HepG2 (cell line): ENCODE results near the gene TROAP. TPM values are rescaled to one million over a fixed set of nuclear protein-coding genes. Genes with fewer than 3 reads are reported as not detected.

Experiments
- ATAC-seq: fragments of 200-7000 bp; cut with Tn5 transposase; 3 replicates; pipeline ENCODE4 v1.9.1; 2020; ENCODE audit warnings: mild to moderate bottlenecking, moderate library complexity
- BruUV-seq: library from RNA; stranded (reverse); fragments of 400-500 nt; replicated peaks from 2 replicates; lab custom pipeline; 2021; lab: Mats Ljungman, UMichigan
- CTCF ChIA-PET: fragments of 300-600 bp; formaldehyde crosslinking; extraction: SDS; loops from one replicate; lab custom pipeline; 2021; ENCODE audit warnings: low total read pairs, inconsistent platforms, low intra/inter-chr PET ratio; lab: Yijun Ruan, JAX
- POLR2A ChIA-PET: fragments of 350-600 bp; sonication (Branson Sonifier 250); formaldehyde crosslinking; loops from one replicate; lab custom pipeline; 2020; ENCODE audit warnings: antibody characterized with exemption, inconsistent platforms; lab: Yijun Ruan, JAX
- DNase-seq: peaks from one replicate; pipeline ENCODE4 v3.0.0-alpha.2; 2015; ENCODE audit warnings: low spot score
- FAIRE-seq: peaks from 3 replicates; lab custom pipeline; 2011; peaks lifted over from hg19 to GRCh38; lab: Jason Lieb, UNC
- H2AFZ ChIP-seq: one replicate; pipeline ENCODE4 v1.6.1; 2011; ENCODE audit warnings: low read length, inconsistent platforms
- H3K27ac ChIP-seq: fragments of 300-600 bp; 3 replicates; pipeline ENCODE4 v1.8.0; 2011; ENCODE audit warnings: mixed run types, mild to moderate bottlenecking, mixed read lengths, low read length, inconsistent platforms; ENCODE audit not compliant: insufficient read depth; ENCODE audit errors: extremely low read length
- H3K27me3 ChIP-seq, 2 experiments: fragments of 200-600 bp in 1 of 2; 2 replicates in 1 of 2; 3 replicates in 1 of 2; pipeline versions ENCODE4 v1.6.0 to v1.8.0; 2011; ENCODE audit warnings: low read length in 2 of 2, mild to moderate bottlenecking in 2 of 2, moderate library complexity in 2 of 2, inconsistent platforms in 1 of 2; ENCODE audit not compliant: insufficient read depth in 2 of 2, control insufficient read depth in 1 of 2
- H3K36me3 ChIP-seq, 2 experiments: fragments of 200-600 bp in 1 of 2; replicated peaks in 1 of 2; 2 replicates in 1 of 2; 3 replicates in 1 of 2; pipeline versions ENCODE4 v1.5.1 to v1.8.0; 2011; ENCODE audit warnings: low read length in 2 of 2, inconsistent platforms in 1 of 2; ENCODE audit not compliant: insufficient read depth in 2 of 2, control insufficient read depth in 1 of 2
- H3K4me1 ChIP-seq: 2 replicates; pipeline ENCODE4 v1.5.1; 2012; ENCODE audit warnings: low read length, inconsistent platforms; ENCODE audit not compliant: insufficient read depth
- H3K4me2 ChIP-seq: 2 replicates; pipeline ENCODE4 v1.6.0; 2011; ENCODE audit warnings: low read depth, low read length, inconsistent platforms
- H3K4me3 ChIP-seq, 3 experiments: fragments of 200-600 bp in 1 of 3; sonication (generic), shearing (Covaris generic) in 1 of 3; replicated peaks in 1 of 3; 2 replicates each; pipeline ENCODE4 v1.5.1; 2011 to 2016; ENCODE audit warnings: low read length in 3 of 3, inconsistent platforms in 2 of 3, low read depth in 2 of 3, mild to moderate bottlenecking in 2 of 3, control low read depth in 1 of 3, mixed read lengths in 1 of 3; ENCODE audit not compliant: insufficient read depth in 1 of 3
- H3K79me2 ChIP-seq: one replicate; pipeline ENCODE4 v1.6.1; 2011; ENCODE audit warnings: low read length, inconsistent platforms; ENCODE audit not compliant: insufficient read depth
- H3K9ac ChIP-seq: 2 replicates; pipeline ENCODE4 v1.6.0; 2011; ENCODE audit warnings: mild to moderate bottlenecking, low read depth, low read length, inconsistent platforms; ENCODE audit not compliant: insufficient read depth
- H3K9me3 ChIP-seq: 2 replicates; pipeline ENCODE4 v1.5.1; 2012; ENCODE audit warnings: mild to moderate bottlenecking, low read length
- H4K20me1 ChIP-seq: 2 replicates; pipeline ENCODE4 v1.6.0; 2011; ENCODE audit warnings: inconsistent platforms, mild to moderate bottlenecking, low read length, moderate library complexity; ENCODE audit not compliant: insufficient read depth
- ARID2 ChIP-seq: sonication (generic); formaldehyde crosslinking; IDR thresholded peaks from 2 replicates; pipeline ENCODE4 v1.8.1; 2022; ENCODE audit warnings: mild to moderate bottlenecking, missing genetic modification reagents, borderline replicate concordance
- ATF3 ChIP-seq: sonication (generic); formaldehyde crosslinking; IDR thresholded peaks from 2 replicates; pipeline ENCODE4 v1.4.0; 2020; ENCODE audit warnings: missing genetic modification reagents
- HOXD1 ChIP-seq: sonication (generic); formaldehyde crosslinking; IDR thresholded peaks from 2 replicates; pipeline ENCODE4 v1.5.0; 2020; ENCODE audit warnings: missing genetic modification reagents
- KLF12 ChIP-seq: sonication (generic); formaldehyde crosslinking; IDR thresholded peaks from 2 replicates; pipeline ENCODE4 v1.4.0; 2020; ENCODE audit warnings: missing genetic modification reagents, borderline replicate concordance
- MBNL3 ChIP-seq: fragments of 250-450 bp; sonication (Bioruptor Pico); conservative IDR thresholded peaks from 2 replicates; pipeline ENCODE4 v1.8.0; 2022; ENCODE audit warnings: mild to moderate bottlenecking, inconsistent platforms
- NR0B2 ChIP-seq: sonication (generic); formaldehyde crosslinking; IDR thresholded peaks from 2 replicates; pipeline ENCODE4 v1.4.0; 2020; ENCODE audit warnings: mild to moderate bottlenecking, missing genetic modification reagents
- NR2F2 ChIP-seq: IDR thresholded peaks from 2 replicates; pipeline ENCODE4 v1.6.1; 2012; ENCODE audit warnings: low read depth, inconsistent platforms, borderline replicate concordance
- PTBP1 ChIP-seq: fragments of 200-400 bp; formaldehyde crosslinking; IDR thresholded peaks from 2 replicates; pipeline ENCODE4 v1.6.1; 2018; ENCODE audit warnings: low read length, low read depth; ENCODE audit not compliant: poor library complexity, severe bottlenecking
- RAD21 ChIP-seq: fragments of 450-650 bp; formaldehyde crosslinking; IDR thresholded peaks from 2 replicates; pipeline ENCODE4 v1.5.0; 2020; ENCODE audit warnings: mild to moderate bottlenecking
- RFX5 ChIP-seq: IDR thresholded peaks from 2 replicates; pipeline ENCODE4 v1.6.1; 2011; ENCODE audit warnings: low read depth, low read length, improper control_type of control experiment
- SAP130 ChIP-seq: IDR thresholded peaks from 2 replicates; pipeline ENCODE4 v1.6.1; 2016; ENCODE audit warnings: low read depth
- SKIL ChIP-seq: sonication (generic); formaldehyde crosslinking; IDR thresholded peaks from 2 replicates; pipeline ENCODE4 v1.8.0; 2022; ENCODE audit warnings: missing genetic modification reagents, mild to moderate bottlenecking, moderate library complexity, borderline replicate concordance
- SMAD3 ChIP-seq: sonication (generic); formaldehyde crosslinking; IDR thresholded peaks from 2 replicates; pipeline ENCODE4 v1.4.0; 2020; ENCODE audit warnings: missing genetic modification reagents
- SMAD9 ChIP-seq: sonication (generic); formaldehyde crosslinking; IDR thresholded peaks from 2 replicates; pipeline ENCODE4 v1.5.1; 2020; ENCODE audit warnings: mild to moderate bottlenecking, missing genetic modification reagents
- WIZ ChIP-seq: sonication (generic); formaldehyde crosslinking; IDR thresholded peaks from 2 replicates; pipeline ENCODE4 v1.5.1; 2020; ENCODE audit warnings: mild to moderate bottlenecking, missing genetic modification reagents
- ZKSCAN8 ChIP-seq: IDR thresholded peaks from 2 replicates; pipeline ENCODE4 v1.6.1; 2016; ENCODE audit warnings: borderline replicate concordance, missing genetic modification reagents, missing compliant biosample characterization
- ZNF230 ChIP-seq: sonication (generic); formaldehyde crosslinking; IDR thresholded peaks from 2 replicates; pipeline ENCODE4 v1.4.0; 2020; ENCODE audit warnings: mild to moderate bottlenecking, missing genetic modification reagents
- ZNF383 ChIP-seq: sonication (generic); formaldehyde crosslinking; IDR thresholded peaks from 2 replicates; pipeline ENCODE4 v1.4.0; 2020; ENCODE audit warnings: missing genetic modification reagents, mild to moderate bottlenecking, borderline replicate concordance
- ZNF709 ChIP-seq: sonication (generic); formaldehyde crosslinking; IDR thresholded peaks from 2 replicates; pipeline ENCODE4 v1.5.0; 2020; ENCODE audit warnings: mild to moderate bottlenecking, missing genetic modification reagents
- ZNF746 ChIP-seq: sonication (generic); formaldehyde crosslinking; IDR thresholded peaks from 2 replicates; pipeline ENCODE4 v1.8.0; 2022; ENCODE audit warnings: mild to moderate bottlenecking, missing genetic modification reagents
- ZNF773 ChIP-seq: sonication (generic); formaldehyde crosslinking; IDR thresholded peaks from 2 replicates; pipeline ENCODE4 v1.4.0; 2020; ENCODE audit warnings: missing genetic modification reagents, borderline replicate concordance
- ZSCAN21 ChIP-seq: sonication (generic); formaldehyde crosslinking; IDR thresholded peaks from 2 replicates; pipeline ENCODE4 v1.8.0; 2022; ENCODE audit warnings: mild to moderate bottlenecking, missing genetic modification reagents, moderate library complexity, borderline replicate concordance
- WGBS: methylation state at CpG from one replicate; pipeline ENCODE4 v1.1.6; 2017; ENCODE audit warnings: low lambda C conversion rate; 5-methylcytosine and 5-hydroxymethylcytosine counted together
- in situ Hi-C: cut with HindIII; loops from 2 replicates; pipeline ENCODE4 v1.10.0; 2017; ENCODE audit warnings: low pct_unique_long_range_greater_than_20kb; ENCODE audit not compliant: extremely low pct_ligation_motif_present
- intact Hi-C: fragments of 100-400 bp; cut with micrococcal nuclease; formaldehyde crosslinking; loops from one replicate; pipeline ENCODE4 v1.10.0; 2022; ENCODE audit not compliant: unreplicated experiment
- polyA plus RNA-seq, 8 experiments: library from polyadenylated mRNA; depleted of rRNA in 3 of 8; stranded (reverse) in 7 of 8; unstranded in 1 of 8; fragments of >200 nt; fragmentation: Illumina TruSeq in 4 of 8; extraction: Trizol in 4 of 8; gene quantifications; 2 replicates each; pipeline versions ENCODE4 v1.2.1 to v1.2.3, GENCODE V29; 2011 to 2016; ENCODE audit warnings: low read depth in 4 of 8, missing spikeins in 1 of 8, mixed read lengths in 1 of 8; ENCODE audit not compliant: insufficient read depth in 1 of 8
- total RNA-seq, 5 experiments: library from RNA; depleted of rRNA; stranded (reverse); fragments of >200 nt; fragmentation: Illumina TruSeq; extraction: Trizol; gene quantifications; 2 replicates each; pipeline ENCODE4 v1.2.3, GENCODE V29; 2016; ENCODE audit warnings: low read depth in 1 of 5

Gene TROAP
- total and polyA plus RNA-seq, 2 of the 13 experiments (the other 11 are each of a cell fraction or from before 2014, with no cell fraction given), result 22.5 to 30.9 TPM

GRCh38 chr12:49365542-49365941, 42.5 kb downstream of the TROAP start (continued):
- TF ChIP-seq SAP130 (CRISPR knock-in tag) (no peak), ARID2 (CRISPR knock-in tag) (no peak)
- TF ChIP-seq, all 625 proteins: peak for 0

- Histone ChIP-seq H3K27me3 (no peaks in the 10 kb centered on the region; a peak in 1 of 5 replicates), H3K27ac (peak overlapping the region; percentile 97), H3K36me3 (no peaks in the 10 kb centered on the region; a peak in 1 of 5 replicates), H4K20me1 (peaks cover 3% of the 10 kb centered on the region; the same call in 1 of the 2 replicates), H3K9ac (peak overlapping the region; percentile 89), H3K9me3 (no peaks in the 10 kb centered on the region), H2AFZ (peak overlapping the region; percentile 25), H3K4me2 (peak overlapping the region; percentile 79), H3K4me3 (peak overlapping the region; percentile 80 to 97 (median 83)), H3K79me2 (peaks cover 36% of the 10 kb centered on the region), H3K4me1 (peaks cover 50% of the 10 kb centered on the region)
- POLR2A ChIA-PET, result interaction anchor here (0.9 to 2.2 kb wide), 26 partner anchors 8 to 375 kb away, joined by 3 to 41 read pairs (median 5); partner anchors contain the start of genes DNAJC22 and TMBIM6
- CTCF ChIA-PET, result no interaction called here
- ATAC-seq (peak; percentile 55), FAIRE-seq (no peak), DNase-seq (no peak)
- in situ Hi-C loops (loop anchor here (5.0 kb wide), 1 partner anchor 131 kb away; no protein-coding TSS in a partner anchor), intact Hi-C loops (loop anchor here (10.0 kb wide), 1 partner anchor 59 kb away; no protein-coding TSS in a partner anchor)
- BruUV-seq, result no TSS peak
- WGBS, result 6% methylated on average over 22 of the region's 38 CpGs
- peak; percentile 13; the same call in 1 of the 2 replicates for TF ChIP-seq NR2F2
- TF ChIP-seq ATF3 (CRISPR knock-in tag), result no peak
- peak; percentile 43 for TF ChIP-seq PTBP1
- no peak for TF ChIP-seq SMAD9 (CRISPR knock-in tag)
- no peak for TF ChIP-seq ZKSCAN8 (CRISPR knock-in tag)
- TF ChIP-seq WIZ (CRISPR knock-in tag), result no peak
- TF ChIP-seq NR0B2 (CRISPR knock-in tag), result no peak
- TF ChIP-seq ZNF383, result no peak
- TF ChIP-seq ZNF709 (CRISPR knock-in tag), result no peak
- no peak for TF ChIP-seq KLF12 (CRISPR knock-in tag)
- no peak for TF ChIP-seq MBNL3
- no peak for TF ChIP-seq HOXD1 (CRISPR knock-in tag)
- TF ChIP-seq SMAD3, result no peak
- no peak for TF ChIP-seq ZSCAN21 (CRISPR knock-in tag)
- TF ChIP-seq RAD21 (CRISPR knock-in tag), result no peak
- no peak for TF ChIP-seq ZNF746 (CRISPR knock-in tag)
- no peak for TF ChIP-seq RFX5
- TF ChIP-seq ZNF230 (CRISPR knock-in tag), result no peak
- no peak for TF ChIP-seq ZNF773
- TF ChIP-seq SKIL (CRISPR knock-in tag), result no peak
Observed at GRCh38 chr12:49366096-49366651, 43.1 kb downstream of the TROAP start.
